NCI-H524 (cell line): ENCODE results near the gene FBXW10.
"Not testable (repeated sequence)": the region's sequence is repeated elsewhere in the genome, so short reads cannot be mapped to it uniquely, and the experiment has no call there.

Experiments used
- DNase-seq, 2 experiments: peaks; one replicate each; lab custom pipeline; 2025; lab: John Stamatoyannopoulos, UW

Gene FBXW10, protein sequence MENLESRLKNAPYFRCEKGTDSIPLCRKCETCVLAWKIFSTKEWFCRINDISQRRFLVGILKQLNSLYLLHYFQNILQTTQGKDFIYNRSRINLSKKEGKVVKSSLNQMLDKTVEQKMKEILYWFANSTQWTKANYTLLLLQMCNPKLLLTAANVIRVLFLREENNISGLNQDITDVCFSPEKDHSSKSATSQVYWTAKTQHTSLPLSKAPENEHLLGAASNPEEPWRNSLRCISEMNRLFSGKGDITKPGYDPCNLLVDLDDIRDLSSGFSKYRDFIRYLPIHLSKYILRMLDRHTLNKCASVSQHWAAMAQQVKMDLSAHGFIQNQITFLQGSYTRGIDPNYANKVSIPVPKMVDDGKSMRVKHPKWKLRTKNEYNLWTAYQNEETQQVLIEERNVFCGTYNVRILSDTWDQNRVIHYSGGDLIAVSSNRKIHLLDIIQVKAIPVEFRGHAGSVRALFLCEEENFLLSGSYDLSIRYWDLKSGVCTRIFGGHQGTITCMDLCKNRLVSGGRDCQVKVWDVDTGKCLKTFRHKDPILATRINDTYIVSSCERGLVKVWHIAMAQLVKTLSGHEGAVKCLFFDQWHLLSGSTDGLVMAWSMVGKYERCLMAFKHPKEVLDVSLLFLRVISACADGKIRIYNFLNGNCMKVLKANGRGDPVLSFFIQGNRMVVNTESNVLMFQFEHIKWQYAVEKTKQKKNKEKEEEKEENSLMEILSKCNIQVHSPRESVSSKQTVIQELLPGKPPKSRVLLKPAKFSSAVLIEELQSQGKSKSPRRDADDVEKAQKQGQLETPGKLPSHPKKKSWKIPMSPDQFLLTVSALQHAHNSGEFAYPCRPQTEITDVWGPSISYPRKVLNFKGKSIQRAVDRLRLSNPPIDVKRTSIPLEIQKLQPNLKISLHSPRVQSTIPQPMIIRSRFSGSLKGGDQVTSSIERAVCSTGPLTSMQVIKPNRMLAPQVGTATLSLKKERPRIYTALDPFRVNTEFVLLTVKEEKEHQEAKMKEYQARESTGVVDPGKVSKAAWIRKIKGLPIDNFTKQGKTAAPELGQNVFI

DNA sequence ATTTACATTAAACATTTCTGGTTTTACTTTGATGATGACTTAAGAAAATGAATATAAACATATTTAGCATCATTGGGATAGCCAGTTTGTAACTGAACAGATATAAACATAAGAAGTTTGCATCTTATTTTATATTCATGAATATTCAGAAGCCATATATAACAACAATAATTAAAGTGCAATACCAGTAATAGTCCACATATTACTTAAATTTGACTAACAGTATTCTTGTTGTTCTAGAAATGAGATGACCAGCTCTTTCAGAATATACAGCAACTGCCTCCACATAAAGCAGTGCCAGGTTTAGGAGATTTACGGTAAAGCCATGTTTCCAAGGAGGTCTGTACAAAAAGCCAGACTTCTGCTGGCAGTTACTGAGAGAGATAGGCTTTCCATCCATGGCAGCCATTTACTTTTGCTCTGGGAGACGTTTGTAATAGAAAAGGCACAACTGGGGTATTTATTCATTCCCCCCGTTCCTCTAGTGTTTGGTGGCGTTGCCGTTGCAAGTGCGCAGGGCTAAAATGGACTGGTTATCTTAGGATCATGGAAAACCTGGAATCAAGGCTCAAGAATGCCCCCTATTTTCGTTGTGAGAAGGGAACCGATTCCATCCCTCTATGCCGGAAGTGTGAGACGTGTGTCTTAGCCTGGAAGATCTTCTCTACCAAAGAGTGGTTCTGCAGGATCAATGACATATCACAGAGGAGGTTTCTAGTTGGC lies at the start of gene FBXW10:
Gene FBXW10 (plus strand): TSS at position 356 of the 723 bp plus-strand sequence. CDS start 191 bp downstream, at position 547.
- DNase-seq, result not testable (repeated sequence)

- not testable (repeated sequence) for DNase-seq
Measured at GRCh38 chr17:18695143-18695542, 48.7 kb upstream of the FBXW10 start.

DNA sequence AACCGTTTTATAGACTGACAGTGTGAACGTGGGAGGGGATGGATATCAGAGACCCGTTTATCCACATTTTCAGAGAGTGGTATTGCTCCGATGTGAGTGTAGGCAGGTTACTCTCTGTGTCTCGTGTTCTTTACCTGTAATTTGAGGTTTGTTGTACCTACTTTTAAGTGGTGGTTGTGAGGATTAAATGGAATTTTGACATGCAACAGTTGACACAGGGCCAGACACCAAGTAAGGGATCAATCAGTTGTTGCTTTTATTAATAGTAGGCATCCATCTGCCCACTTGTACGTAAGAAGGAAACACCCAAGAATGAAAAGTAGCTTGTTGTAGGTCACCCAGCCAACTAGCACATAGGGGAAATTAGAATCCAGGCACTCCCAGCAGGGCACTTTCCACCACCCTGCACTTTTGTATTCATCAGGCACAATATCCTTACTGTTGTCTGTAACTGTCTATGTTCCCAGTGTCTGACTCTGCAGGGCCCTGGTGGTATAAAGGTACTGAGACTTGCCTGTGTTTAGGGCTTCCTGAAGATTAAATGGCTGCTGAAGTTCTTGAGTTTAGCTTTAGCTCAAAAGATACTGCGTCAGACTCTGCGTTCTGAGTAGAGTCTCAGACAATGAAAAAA lies 45.3 kb upstream of the FBXW10 start:
- not testable (repeated sequence) for DNase-seq

DNA sequence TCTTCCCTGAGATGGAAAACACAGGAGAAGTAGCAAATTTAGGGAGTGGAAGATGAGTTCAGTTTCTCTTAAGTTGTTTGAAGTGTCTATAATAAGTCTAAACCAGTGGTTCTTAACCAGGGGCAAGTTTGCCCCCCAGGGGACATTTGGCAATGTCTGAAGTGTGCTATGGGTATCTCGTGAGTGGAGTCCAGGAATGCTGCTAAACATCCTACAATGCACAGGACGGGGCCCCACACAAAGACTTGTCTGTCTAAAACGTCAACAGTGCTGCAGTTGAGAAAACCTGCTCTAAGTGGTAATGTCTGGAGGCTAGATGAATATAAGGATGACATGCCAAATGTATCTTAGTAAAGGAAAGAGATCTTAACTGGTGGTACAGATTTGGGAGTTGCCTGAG lies 37.9 kb upstream of the FBXW10 start:
- not testable (repeated sequence) for DNase-seq

- DNase-seq, result not testable (repeated sequence)
Measured at GRCh38 chr17:18708215-18708614, 35.6 kb upstream of the FBXW10 start.

DNA sequence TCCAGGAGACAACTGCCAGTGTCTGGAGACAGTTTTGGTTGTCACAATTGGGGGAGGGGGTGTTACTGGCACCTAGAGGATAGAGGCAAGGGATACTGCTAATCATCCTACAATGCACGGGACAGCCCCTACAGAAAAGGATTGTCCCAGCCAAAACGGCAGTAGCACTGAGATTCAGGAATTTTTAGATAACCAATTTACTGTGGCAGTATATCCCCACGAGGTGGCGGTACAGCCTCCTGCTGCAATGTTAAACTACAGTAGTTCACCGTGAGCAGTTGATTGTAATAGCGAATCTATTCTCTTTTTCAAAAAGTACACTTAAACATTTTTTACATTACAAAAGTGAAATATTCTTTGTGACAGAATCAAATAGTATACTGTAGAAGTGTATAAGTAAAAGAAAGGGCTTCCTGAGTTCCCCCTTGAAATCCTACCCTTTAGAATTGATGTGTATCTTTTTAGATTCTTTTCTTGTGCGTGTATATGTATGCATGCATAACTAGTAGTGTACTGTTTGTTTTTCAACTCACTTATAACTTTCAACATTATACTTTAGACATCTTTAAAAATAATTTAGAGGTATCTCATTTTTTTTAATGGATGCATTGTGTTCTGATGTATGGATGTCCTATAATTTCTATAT lies 31.4 kb upstream of the FBXW10 start:
- peak; percentile 6 to 43 for DNase-seq

- DNase-seq, result not testable (repeated sequence)
Measured at GRCh38 chr17:18718643-18719427, 25.0 kb upstream of the FBXW10 start.

GRCh38 chr17:18719428-18720110 lies 24.3 kb upstream of the FBXW10 start:
- DNase-seq, result not testable (repeated sequence)

GRCh38 chr17:18721775-18722547 lies 21.9 kb upstream of the FBXW10 start:
- DNase-seq, result not testable (repeated sequence)

DNA sequence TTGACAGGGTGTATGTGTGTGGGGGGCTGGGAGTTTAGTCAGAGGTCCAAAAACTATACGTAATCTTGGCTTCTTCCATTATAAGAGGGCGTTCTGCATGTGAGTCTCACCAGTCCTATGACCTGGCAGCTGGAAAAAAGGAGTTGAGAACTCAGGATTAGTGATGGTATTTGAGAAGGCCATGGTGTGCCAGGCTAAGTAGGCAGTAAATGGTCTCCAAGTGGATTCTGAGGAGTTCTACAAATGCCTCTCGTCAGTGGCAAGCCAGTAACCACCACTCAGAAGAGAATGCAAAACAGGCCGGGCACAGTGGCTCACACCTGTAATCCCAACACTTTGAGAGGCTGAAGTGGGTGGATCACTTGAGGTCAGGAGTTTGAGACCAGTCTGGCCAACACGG lies 21.2 kb upstream of the FBXW10 start:
- DNase-seq, result not testable (repeated sequence)

- not testable (repeated sequence) for DNase-seq
Measured at GRCh38 chr17:18723509-18723908, 20.3 kb upstream of the FBXW10 start.

- DNase-seq, result not testable (repeated sequence)
Measured at GRCh38 chr17:18732438-18732837, 11.4 kb upstream of the FBXW10 start.

DNA sequence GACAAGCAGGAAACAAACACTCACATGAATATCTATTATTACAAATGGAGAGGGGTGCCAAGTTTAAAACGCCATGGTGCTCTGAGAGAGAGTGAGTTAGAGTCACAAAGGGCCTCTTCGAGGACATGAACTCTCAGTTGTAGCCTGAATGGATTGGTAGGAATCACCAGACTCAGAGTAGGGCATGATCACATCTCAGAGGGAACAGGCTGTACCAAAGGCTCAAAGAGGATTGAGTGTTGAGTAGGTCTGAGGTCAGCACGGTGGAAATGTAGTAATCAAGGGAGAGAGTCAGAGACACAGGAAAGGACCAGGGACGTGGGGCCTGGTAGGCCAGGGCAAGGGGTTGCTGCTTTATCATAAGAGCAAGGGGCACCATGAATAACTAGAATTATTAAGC lies 10.5 kb upstream of the FBXW10 start:
- DNase-seq, result not testable (repeated sequence)

DNA sequence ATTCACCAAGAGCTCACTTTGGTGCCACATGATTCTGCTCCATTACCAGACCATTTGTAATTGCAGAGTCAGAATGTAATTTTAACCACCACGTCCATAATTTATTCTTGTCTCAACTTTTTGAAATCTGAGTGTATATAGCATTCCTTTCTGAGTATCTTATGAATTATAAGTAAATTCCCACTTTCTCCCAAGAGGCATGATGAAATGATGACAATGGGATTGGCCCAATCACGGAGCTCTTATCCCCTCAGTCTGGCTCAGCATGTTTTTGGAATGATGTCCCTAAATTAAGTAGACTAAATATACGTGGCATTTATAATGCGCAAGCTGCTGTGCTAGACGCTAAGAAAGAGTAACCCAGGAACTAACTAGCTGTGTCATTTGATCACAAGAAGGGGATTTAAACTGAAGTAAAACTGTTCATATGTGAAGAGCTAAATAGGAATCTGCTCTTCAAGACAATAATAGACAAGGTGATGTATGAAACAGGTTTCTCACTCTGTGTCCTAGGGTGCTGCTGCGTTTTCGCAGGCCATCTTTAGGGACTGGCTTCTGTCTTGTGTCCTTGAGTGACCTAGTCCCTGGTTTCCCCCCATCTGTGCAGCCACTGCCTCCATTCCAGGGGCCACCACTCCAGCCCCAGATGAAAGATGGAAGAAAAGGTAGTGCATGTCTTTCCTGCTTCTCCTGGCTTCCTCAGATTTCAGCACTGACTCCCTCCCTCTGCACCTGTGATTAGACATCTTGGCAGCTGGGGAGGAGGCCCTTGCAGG lies 4.0 kb upstream of the FBXW10 start:
- peak in 1 of 2 experiments; percentile 3 for DNase-seq

GRCh38 chr17:18741228-18741627 lies 2.6 kb upstream of the FBXW10 start:
- not testable (repeated sequence) for DNase-seq

- not testable (repeated sequence) for DNase-seq
Measured at GRCh38 chr17:18744726-18745125, 872 bp downstream of the FBXW10 start.

DNA sequence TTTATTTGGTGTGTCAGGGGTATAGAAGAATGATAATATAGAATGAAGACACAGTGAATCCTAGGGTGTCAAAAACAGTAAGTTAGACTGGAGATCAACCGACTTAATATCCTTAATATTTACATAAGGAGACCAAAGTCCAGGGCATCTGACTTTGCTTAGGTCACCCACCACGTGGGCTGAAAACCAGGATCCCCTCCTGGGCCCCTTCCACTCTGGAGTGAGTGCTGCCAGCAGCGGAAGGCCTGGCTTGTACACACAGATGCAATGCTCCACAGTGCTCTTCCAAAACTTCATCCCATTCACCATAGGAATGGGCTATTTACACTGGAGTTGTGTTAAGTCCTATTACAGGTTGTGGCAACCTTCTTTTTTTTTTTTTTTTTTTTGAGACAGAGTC lies 2.7 kb downstream of the FBXW10 start:
- not testable (repeated sequence) for DNase-seq

- DNase-seq, result not testable (repeated sequence)
Measured at GRCh38 chr17:18747501-18747900, 3.6 kb downstream of the FBXW10 start.
